ENCODE results near the gene PODNL1.

The PODNL1 gene

DNA sequence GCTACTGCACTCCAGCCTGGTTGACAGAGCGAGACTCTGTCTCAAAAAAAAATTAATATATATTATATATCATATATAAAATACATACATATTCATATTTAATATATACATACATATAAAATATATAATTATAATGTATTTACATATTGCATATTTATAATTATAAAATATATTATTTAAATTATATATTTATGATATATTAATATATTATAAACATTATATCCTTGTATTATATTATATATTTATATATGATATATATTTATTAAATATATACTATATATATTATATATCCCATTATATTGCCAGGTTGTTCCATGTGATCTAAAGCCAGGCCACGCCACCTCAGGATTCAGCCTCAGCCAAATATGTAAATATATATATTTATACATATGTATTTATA lies 42.0 kb downstream of the PODNL1 start:
- no peak for FAIRE-seq
- TF ChIP-seq POLR2A (IDR thresholded peaks at IDR 0.05; ENCODE audit: low read depth, low read length) (no peak), POLR2AphosphoS5 (IDR thresholded peaks at IDR 0.05; ENCODE audit: low read depth, low read length) (no peak), TAF1 (IDR thresholded peaks at IDR 0.05; ENCODE audit: borderline replicate concordance, low read depth, low read length) (no peak)
- no peak for DNase-seq (ENCODE audit: insufficient read length)

DNA sequence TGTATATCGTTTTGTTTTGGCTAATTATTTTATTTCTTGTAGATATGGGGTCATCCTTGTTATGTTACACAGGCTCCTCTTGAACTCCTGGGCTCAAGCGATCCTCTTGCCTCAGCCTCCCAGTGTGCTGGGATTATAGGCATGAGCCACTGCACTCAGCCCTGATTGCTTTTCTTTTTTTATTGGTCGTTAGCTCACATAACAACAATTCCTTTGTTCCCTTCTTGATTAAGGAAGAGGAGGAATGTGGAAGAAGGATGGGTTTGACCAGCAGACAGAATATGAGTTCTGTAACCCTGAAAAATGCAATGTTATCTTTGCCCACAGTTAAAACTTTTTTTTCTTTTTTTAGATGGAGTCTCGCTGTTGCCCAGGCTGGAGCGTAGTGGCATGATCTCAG lies 43.7 kb downstream of the PODNL1 start:
- no peak for DNase-seq (ENCODE audit: insufficient read length)
- FAIRE-seq, result no peak
- TF ChIP-seq TAF1 (IDR thresholded peaks at IDR 0.05; ENCODE audit: borderline replicate concordance, low read depth, low read length), result no peak

DNA sequence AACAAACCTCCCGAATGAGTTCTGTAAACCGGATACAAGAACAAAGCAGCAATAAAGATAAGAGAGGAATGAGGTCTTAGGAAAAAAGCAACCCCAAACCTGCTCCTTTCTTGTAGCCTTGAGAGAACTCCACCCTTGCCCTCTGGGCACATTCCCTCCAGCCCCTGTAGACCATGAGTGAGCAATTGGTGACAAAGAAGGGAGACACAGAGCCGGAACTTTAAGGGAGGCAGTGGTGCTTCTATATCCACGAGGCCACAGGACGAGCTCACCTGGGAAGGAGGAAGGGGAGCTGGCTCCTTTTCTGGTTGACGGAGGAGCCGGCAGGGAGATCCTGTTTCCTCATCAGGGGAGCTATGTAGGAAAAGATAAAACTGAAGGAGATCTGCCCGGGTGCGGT lies 45.3 kb downstream of the PODNL1 start:
- TF ChIP-seq POLR2AphosphoS5 (IDR thresholded peaks at IDR 0.05; ENCODE audit: low read depth, low read length) (no peak), POLR2A (IDR thresholded peaks at IDR 0.05; ENCODE audit: low read depth, low read length) (no peak), TAF1 (IDR thresholded peaks at IDR 0.05; ENCODE audit: borderline replicate concordance, low read depth, low read length) (no peak)
- no peak for FAIRE-seq

DNA sequence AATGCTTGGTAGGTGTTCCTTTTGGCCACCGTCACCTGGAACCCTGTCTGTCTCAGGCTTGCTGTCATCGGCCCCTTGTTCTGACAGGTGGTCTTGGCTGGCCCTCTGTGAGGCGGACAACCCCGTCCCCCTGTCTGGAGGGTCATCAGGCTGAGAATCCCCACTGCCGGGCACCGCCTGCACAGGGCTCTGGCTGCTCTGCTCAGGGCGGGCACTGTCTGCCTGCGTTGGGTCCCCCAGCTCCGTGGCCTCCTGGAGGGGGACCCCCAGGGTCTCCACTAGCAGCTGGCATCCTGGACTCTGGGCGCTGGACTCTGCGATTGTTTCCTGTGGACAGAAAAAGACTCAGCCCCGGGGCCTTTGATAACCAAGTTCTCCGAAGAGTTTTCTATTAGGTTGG lies 48.1 kb downstream of the PODNL1 start:
- DNase-seq (ENCODE audit: insufficient read length), result no peak
- FAIRE-seq, result no peak
- TF ChIP-seq POLR2A (IDR thresholded peaks at IDR 0.05; ENCODE audit: low read depth, low read length), result no peak
- no peak for TF ChIP-seq TAF1 (IDR thresholded peaks at IDR 0.05; ENCODE audit: borderline replicate concordance, low read depth, low read length)
- no peak for TF ChIP-seq POLR2AphosphoS5 (IDR thresholded peaks at IDR 0.05; ENCODE audit: low read depth, low read length)

More for the DNA sequence above, 45.3 kb downstream of the PODNL1 start:
- DNase-seq (ENCODE audit: insufficient read length), result no peak

DNA sequence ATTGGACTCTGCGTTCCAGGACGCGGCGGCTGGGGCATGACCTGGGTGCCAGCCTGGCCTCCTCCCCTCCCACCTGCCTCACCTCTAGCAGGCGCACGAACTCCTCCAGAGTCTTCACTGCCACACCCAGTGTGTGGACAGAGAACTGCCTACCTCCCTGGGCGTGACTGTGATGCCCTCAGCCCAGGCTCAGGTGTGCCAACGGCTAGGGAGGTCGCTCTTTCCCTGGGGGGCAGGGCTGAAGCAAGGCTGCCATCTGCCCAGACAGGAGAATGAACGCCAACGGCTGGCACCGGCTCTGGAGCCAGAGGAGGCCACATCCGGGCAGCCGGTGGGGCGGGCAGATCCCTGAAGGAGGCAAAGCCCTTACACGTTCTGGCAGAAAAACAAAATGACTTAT lies 49.9 kb downstream of the PODNL1 start:
- TF ChIP-seq POLR2AphosphoS5 (IDR thresholded peaks at IDR 0.05; ENCODE audit: low read depth, low read length), result no peak
- TF ChIP-seq POLR2A (IDR thresholded peaks at IDR 0.05; ENCODE audit: low read depth, low read length), result no peak
- TF ChIP-seq TAF1 (IDR thresholded peaks at IDR 0.05; ENCODE audit: borderline replicate concordance, low read depth, low read length), result no peak
- DNase-seq (ENCODE audit: insufficient read length), result no peak
- no peak for FAIRE-seq

DNA sequence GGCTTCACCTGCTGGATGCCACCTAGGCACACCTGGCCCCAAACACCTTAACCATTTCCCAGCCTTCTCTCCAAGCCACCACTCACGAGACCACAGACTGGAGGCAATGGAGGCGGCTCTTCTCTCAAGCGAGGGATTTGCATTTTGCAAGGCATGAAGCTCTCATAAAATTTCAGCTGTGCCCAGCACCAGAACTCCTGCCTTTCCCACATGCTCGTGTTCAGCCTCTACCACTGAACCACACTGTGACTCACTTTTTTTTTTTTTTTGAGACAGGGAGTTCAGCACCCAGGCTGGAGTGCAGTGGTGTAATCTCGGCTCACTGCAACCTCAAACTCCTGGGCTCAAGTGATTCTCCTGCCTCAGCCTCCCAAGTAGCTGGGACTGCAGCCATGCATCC lies 50.7 kb downstream of the PODNL1 start:
- DNase-seq (ENCODE audit: insufficient read length), result no peak
- FAIRE-seq, result no peak
- TF ChIP-seq POLR2AphosphoS5 (IDR thresholded peaks at IDR 0.05; ENCODE audit: low read depth, low read length) (no peak), POLR2A (IDR thresholded peaks at IDR 0.05; ENCODE audit: low read depth, low read length) (no peak), TAF1 (IDR thresholded peaks at IDR 0.05; ENCODE audit: borderline replicate concordance, low read depth, low read length) (no peak)

DNA sequence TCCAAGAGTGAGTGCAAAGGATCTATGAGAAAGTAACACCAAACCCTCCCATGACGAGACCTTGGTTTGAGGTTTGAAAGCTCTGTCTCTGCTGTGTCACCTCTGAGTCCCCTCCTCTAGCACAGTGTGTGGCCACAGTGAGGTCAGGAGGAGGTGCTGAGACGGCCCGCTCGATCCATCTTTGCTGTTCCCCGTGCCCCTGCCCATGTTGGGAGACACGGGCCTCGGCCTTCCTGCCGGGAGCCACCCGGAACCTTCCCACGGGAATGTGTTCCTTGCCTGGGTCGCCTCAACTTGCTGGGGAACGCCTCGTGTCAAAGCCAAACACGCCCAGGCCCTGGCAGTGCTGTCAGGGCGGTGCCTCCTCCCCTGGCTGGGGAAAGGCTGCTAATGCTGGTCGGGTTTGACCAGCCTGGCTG lies 51.2 kb downstream of the PODNL1 start:
- FAIRE-seq, result no peak
- no peak for DNase-seq (ENCODE audit: insufficient read length)
- TF ChIP-seq POLR2AphosphoS5 (IDR thresholded peaks at IDR 0.05; ENCODE audit: low read depth, low read length) (no peak), POLR2A (IDR thresholded peaks at IDR 0.05; ENCODE audit: low read depth, low read length) (no peak), TAF1 (IDR thresholded peaks at IDR 0.05; ENCODE audit: borderline replicate concordance, low read depth, low read length) (no peak)

DNA sequence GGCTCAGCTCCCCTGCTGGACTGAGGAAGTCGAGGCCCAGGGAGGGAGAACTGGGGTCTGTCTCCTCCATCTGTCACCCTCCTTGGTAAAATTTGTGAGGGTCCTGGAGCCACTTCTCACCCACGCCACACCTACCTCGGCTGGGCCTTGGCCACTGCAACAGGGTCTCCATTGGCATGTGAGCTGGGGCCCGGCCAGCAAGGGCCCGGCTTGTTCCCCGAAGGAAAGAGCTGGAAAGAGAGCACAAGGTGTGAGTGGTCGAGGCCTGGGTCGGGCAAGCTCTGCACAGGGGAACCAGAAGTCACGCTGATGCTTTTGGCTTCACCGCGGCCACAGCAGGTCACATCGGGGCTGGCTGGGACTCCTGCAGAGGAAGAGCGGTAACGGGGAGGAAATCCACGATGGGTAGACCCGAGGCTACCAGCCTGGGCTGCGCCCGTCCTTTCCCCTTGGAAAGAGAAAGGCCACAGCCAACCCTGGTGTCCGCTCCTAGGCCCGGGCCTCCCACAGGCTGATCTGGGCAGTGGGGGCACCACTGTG lies 52.3 kb downstream of the PODNL1 start:
- no peak for DNase-seq (ENCODE audit: insufficient read length)
- no peak for FAIRE-seq
- TF ChIP-seq POLR2A (IDR thresholded peaks at IDR 0.05; ENCODE audit: low read depth, low read length) (no peak), TAF1 (IDR thresholded peaks at IDR 0.05; ENCODE audit: borderline replicate concordance, low read depth, low read length) (no peak), POLR2AphosphoS5 (IDR thresholded peaks at IDR 0.05; ENCODE audit: low read depth, low read length) (no peak)

DNA sequence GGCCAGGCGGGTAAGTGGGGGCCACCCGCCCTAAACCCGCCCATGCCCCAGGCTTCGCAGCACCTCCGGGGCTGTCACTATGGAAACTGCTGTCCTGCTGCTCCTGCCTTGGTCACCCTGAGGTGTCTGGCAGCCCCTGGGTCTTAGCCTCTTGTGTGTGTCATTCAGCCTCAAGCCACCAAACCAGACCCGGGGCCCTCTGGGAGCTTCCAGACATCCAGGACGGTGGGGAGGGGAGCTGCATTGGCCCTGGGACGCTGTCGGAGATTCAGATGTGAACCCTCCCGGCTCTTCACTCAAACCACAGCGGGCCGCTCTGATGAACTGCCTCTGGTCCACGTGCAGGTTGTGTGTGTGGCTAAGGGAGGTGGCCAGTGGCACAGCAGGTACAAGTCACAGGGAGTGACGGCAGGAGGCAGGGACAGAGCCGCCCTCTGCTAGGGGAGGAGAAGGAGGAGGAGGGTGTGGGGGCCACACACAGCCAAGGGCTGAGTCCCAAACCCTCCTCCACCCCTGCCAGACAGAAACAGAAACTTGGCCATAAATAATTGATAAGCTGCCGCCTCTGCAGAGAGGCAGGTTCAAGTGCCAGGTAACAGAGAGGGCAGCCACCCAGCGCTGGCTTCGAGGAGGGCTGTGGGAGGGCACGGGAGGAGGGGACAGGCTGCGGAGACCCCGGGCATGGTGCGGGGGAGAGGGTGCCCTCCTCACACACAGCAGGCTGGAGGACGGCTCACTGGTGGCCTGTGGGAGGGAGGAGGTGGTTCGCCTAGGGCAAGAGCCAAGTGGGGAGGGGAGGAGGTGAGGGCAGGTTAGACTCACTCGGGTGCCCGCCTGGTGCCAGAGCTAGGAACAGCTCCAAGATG lies 53.3 kb downstream of the PODNL1 start:
- FAIRE-seq (no peak), DNase-seq (ENCODE audit: insufficient read length) (no peak)
- TF ChIP-seq POLR2A (IDR thresholded peaks at IDR 0.05; ENCODE audit: low read depth, low read length) (no peak), TAF1 (IDR thresholded peaks at IDR 0.05; ENCODE audit: borderline replicate concordance, low read depth, low read length) (no peak), POLR2AphosphoS5 (IDR thresholded peaks at IDR 0.05; ENCODE audit: low read depth, low read length) (no peak)

DNA sequence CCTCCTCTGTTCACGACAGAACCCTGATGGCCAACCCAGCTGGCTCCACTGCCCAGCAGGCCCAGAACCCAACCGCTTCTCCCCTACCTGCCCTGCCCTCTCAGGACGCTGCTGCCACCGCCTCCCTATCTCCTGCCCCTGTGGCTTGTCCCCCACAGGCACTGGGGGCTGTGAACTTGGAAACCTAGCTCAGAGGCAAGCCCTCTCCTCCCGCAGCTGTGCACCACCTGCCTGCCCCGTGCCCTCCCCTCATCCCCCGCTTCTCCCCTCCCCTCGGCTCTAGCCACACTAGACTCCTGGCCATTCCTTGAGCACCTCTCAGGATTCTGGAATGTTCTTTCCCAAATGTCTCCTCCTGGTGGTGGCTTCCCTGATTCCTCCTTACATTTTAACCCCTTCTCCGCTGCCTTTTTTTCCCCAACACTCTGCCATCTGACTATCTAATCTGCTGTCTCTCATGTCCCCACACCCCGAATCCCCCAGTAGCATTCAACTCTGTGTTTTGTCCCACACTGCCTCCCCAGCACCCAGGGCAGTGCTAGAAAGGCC lies 54.6 kb downstream of the PODNL1 start:
- TF ChIP-seq POLR2AphosphoS5 (IDR thresholded peaks at IDR 0.05; ENCODE audit: low read depth, low read length) (no peak), TAF1 (IDR thresholded peaks at IDR 0.05; ENCODE audit: borderline replicate concordance, low read depth, low read length) (no peak)
- FAIRE-seq (no peak), DNase-seq (ENCODE audit: insufficient read length) (no peak)

DNA sequence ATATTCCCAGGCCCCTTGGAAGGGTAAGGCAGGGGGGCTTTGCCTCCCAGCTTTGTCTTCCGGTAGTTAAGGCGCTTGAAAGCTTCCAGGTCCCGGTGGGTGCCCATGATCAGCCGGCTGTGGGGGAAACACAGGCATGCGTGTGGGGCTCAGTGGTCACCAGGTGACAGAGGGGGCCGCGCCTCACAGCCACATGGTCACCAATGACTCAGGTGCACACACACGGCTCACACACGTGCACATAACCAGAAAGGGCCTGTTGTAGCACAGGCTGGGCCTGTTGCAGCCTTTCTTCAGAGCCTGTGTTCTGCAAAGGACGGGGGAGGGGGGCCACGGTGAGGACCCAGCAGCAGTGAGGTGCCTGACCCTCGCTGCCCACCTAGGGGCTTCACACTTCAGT lies 55.4 kb downstream of the PODNL1 start:
- DNase-seq (ENCODE audit: insufficient read length), result no peak
- TF ChIP-seq POLR2AphosphoS5 (IDR thresholded peaks at IDR 0.05; ENCODE audit: low read depth, low read length), result no peak
- FAIRE-seq, result no peak

DNA sequence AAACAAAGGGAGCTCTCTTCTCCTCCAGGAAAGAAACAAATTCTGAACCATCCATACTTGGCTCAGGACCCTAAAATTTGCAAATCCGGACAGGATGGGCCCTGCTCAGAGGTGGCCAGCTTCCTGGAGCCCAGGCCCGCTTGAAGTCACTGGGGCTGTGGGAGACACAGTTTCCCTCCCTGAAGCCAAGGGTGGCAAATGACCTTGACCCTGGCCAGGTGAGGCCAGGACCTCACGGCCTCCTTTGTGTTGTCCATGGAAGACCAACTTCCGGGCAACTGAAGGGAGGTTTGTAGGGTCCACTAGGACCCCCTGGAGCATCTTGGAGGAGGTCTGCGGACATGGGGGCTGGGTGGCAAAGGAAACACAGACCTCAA lies 55.8 kb downstream of the PODNL1 start:
- no peak for DNase-seq (ENCODE audit: insufficient read length)
- FAIRE-seq, result no peak
- TF ChIP-seq POLR2AphosphoS5 (IDR thresholded peaks at IDR 0.05; ENCODE audit: low read depth, low read length) (no peak), POLR2A (IDR thresholded peaks at IDR 0.05; ENCODE audit: low read depth, low read length) (no peak), TAF1 (IDR thresholded peaks at IDR 0.05; ENCODE audit: borderline replicate concordance, low read depth, low read length) (no peak)
